T-cell (primary cell): Measurements from ENCODE around the gene MPL. TPM values are rescaled to one million over a fixed set of nuclear protein-coding genes. Genes with fewer than 3 reads are reported as not detected.
A peak's percentile ranks its signal among the peaks of the same experiment; 100 is the strongest.

ENCODE experiments used
- ATAC-seq, 4 experiments: fragments of 200-7000 bp in 3 of 4; fragments of 150-1000 bp in 1 of 4; cut with Tn5 transposase; replicated peaks in 1 of 4; 1 replicate in 3 of 4; 2 replicates in 1 of 4; pipeline ENCODE4 v1.10.0; 2021; ENCODE audit warnings: moderate library complexity in 3 of 4, mild to moderate bottlenecking in 2 of 4, moderate number of reproducible peaks in 1 of 4
- CTCF ChIA-PET, 2 donors: fragments of 300-600 bp; sonication (Branson Sonifier 250); formaldehyde crosslinking; loops; one replicate each; lab custom pipeline; 2022; ENCODE audit warnings: antibody characterized with exemption in 2 of 2; lab: Charles Lee
- POLR2A ChIA-PET, 2 donors: fragments of 300-600 bp; sonication (Branson Sonifier 250); formaldehyde crosslinking; loops; one replicate each; lab custom pipeline; 2022; ENCODE audit warnings: antibody characterized with exemption in 2 of 2; lab: Charles Lee
- DNase-seq, 35 experiments: peaks; one replicate each; pipeline versions ENCODE4 v3.0.0 to v3.0.0-alpha.2; 2013 to 2023
- H3K27ac ChIP-seq: one replicate; pipeline ENCODE4 v1.5.1; 2013; ENCODE audit warnings: low read length
- H3K27me3 ChIP-seq, 2 experiments: replicated peaks in 1 of 2; 1 replicate in 1 of 2; 2 replicates in 1 of 2; pipeline versions ENCODE4 v1.6.1 to v1.7.0; 2013; ENCODE audit warnings: low read length in 1 of 2, mixed read lengths in 1 of 2; ENCODE audit not compliant: control insufficient read depth in 2 of 2, insufficient read depth in 2 of 2; ENCODE audit errors: extremely low read depth in 1 of 2
- H3K36me3 ChIP-seq, 2 donors: 1 replicate in 1 of 2; 2 replicates in 1 of 2; pipeline versions ENCODE4 v1.6.1 to v1.7.0; 2013; ENCODE audit warnings: low read length in 1 of 2; ENCODE audit not compliant: control insufficient read depth in 2 of 2, insufficient read depth in 1 of 2; ENCODE audit errors: extremely low read depth in 1 of 2
- H3K4me1 ChIP-seq, 2 experiments: 1 replicate in 1 of 2; 2 replicates in 1 of 2; pipeline versions ENCODE4 v1.6.1 to v1.7.0; 2013; ENCODE audit warnings: low read length in 2 of 2, mixed read lengths in 1 of 2; ENCODE audit not compliant: insufficient read depth in 2 of 2, control insufficient read depth in 1 of 2; ENCODE audit errors: extremely low read depth in 1 of 2
- H3K4me3 ChIP-seq, 2 donors: 1 replicate in 1 of 2; 2 replicates in 1 of 2; pipeline versions ENCODE4 v1.5.1 to v1.7.0; 2013; ENCODE audit warnings: mild to moderate bottlenecking in 2 of 2, low read length in 1 of 2, moderate library complexity in 1 of 2; ENCODE audit not compliant: control insufficient read depth in 1 of 2; ENCODE audit errors: extremely low read depth in 1 of 2
- H3K9me3 ChIP-seq: 2 replicates; pipeline ENCODE4 v1.7.0; 2013
- H3K27ac Mint-ChIP-seq, 2 donors: one replicate each; pipeline ENCODE4 v1.8.0; 2020 to 2021; ENCODE audit warnings: mild to moderate bottlenecking in 2 of 2, mixed read lengths in 2 of 2
- H3K27me3 Mint-ChIP-seq, 2 donors: one replicate each; pipeline ENCODE4 v1.8.0; 2021 to 2022; ENCODE audit warnings: mixed read lengths in 2 of 2
- H3K36me3 Mint-ChIP-seq: one replicate; pipeline ENCODE4 v1.8.0; 2021; ENCODE audit warnings: mixed read lengths
- H3K4me1 Mint-ChIP-seq, 3 donors: one replicate each; pipeline ENCODE4 v1.8.0; 2020 to 2022; ENCODE audit warnings: mixed read lengths in 3 of 3, mild to moderate bottlenecking in 1 of 3
- H3K4me3 Mint-ChIP-seq, 3 donors: one replicate each; pipeline ENCODE4 v1.8.0; 2020 to 2022; ENCODE audit warnings: mild to moderate bottlenecking in 3 of 3, mixed read lengths in 3 of 3, moderate library complexity in 3 of 3
- H3K9me3 Mint-ChIP-seq, 3 donors: one replicate each; pipeline ENCODE4 v1.8.0; 2020 to 2022; ENCODE audit warnings: mixed read lengths in 3 of 3
- WGBS: methylation state at CpG from one replicate; pipeline ENCODE4 v1.1.5; 2013; ENCODE audit warnings: missing lambda C conversion rate; ENCODE audit not compliant: insufficient coverage; 5-methylcytosine and 5-hydroxymethylcytosine counted together
- total RNA-seq, 35 experiments: library from RNA in 6 of 35; stranded (reverse) in 6 of 35; fragments of 120-200 nt in 1 of 35; gene quantifications; one replicate each; pipeline versions ENCODE4 v1.2.1 to v1.2.4 and lab custom pipeline; 2013 to 2026

The MPL gene
- total RNA-seq, 5 donors from 2014 or later (not counting 1 experiment from before 2014, with no cell fraction given), result 0.26 to 0.63 (median 0.61) TPM; not detected in 2

- H3K27me3 ChIP-seq, result no peaks in the 10 kb centered on the region
- Mint-ChIP-seq H3K27me3 (no peaks in the 10 kb centered on the region), H3K4me1 (peaks cover 4 to 15% (median 6%) of the 10 kb centered on the region in 3 donors), H3K4me3 (no peak overlapping the region), H3K9me3 (no peaks in the 10 kb centered on the region), H3K36me3 (peaks cover 3% of the 10 kb centered on the region), H3K27ac (peak overlapping the region in 1 of 2 donors; percentile 13)
- ChIA-PET CTCF (no interaction called here), POLR2A (no interaction called here)
- H3K36me3 ChIP-seq, result no peaks in the 10 kb centered on the region
- DNase-seq (no peak), ATAC-seq (no peak)
- no peak overlapping the region for H3K27ac ChIP-seq
- 100% methylated on average over 3 of the region's 10 CpGs for WGBS
- H3K4me1 ChIP-seq, result peaks cover 0 to 5% of the 10 kb centered on the region in 2 experiments
- no peaks in the 10 kb centered on the region for H3K9me3 ChIP-seq
- no peak overlapping the region for H3K4me3 ChIP-seq
These were observed 14.1 kb downstream of the MPL start for GRCh38 chr1:43351421-43352350.

- H3K36me3 Mint-ChIP-seq, result peaks cover 3% of the 10 kb centered on the region
- ATAC-seq, result no peak
- ChIA-PET POLR2A (no interaction called here), CTCF (no interaction called here)
- no peak overlapping the region for H3K4me3 Mint-ChIP-seq
- no peak overlapping the region for H3K4me3 ChIP-seq
- H3K27me3 ChIP-seq, result no peaks in the 10 kb centered on the region
- no peaks in the 10 kb centered on the region for H3K9me3 Mint-ChIP-seq
- peaks cover 4 to 15% (median 6%) of the 10 kb centered on the region in 3 donors for H3K4me1 Mint-ChIP-seq
- DNase-seq, result no peak
- H3K4me1 ChIP-seq, result peaks cover 0 to 5% of the 10 kb centered on the region in 2 experiments
- no peak overlapping the region for H3K27ac Mint-ChIP-seq
- no peak overlapping the region for H3K27ac ChIP-seq
- WGBS, result 90% methylated on average over 2 of the region's 2 CpGs
- no peaks in the 10 kb centered on the region for H3K27me3 Mint-ChIP-seq
- no peaks in the 10 kb centered on the region for H3K9me3 ChIP-seq
- H3K36me3 ChIP-seq, result no peaks in the 10 kb centered on the region
These were observed 14.7 kb downstream of the MPL start for GRCh38 chr1:43352351-43352705.

- Mint-ChIP-seq H3K9me3 (no peaks in the 10 kb centered on the region), H3K27ac (no peak overlapping the region), H3K4me1 (peaks cover 7 to 17% (median 9%) of the 10 kb centered on the region in 3 donors), H3K36me3 (peaks cover 3% of the 10 kb centered on the region), H3K27me3 (no peaks in the 10 kb centered on the region), H3K4me3 (no peak overlapping the region)
- no peaks in the 10 kb centered on the region for H3K36me3 ChIP-seq
- no peak for ATAC-seq
- H3K4me1 ChIP-seq, result peaks cover under 1 to 7% of the 10 kb centered on the region in 2 experiments
- 18% methylated on average over 1 of the region's 3 CpGs for WGBS
- ChIA-PET POLR2A (no interaction called here), CTCF (no interaction called here)
- H3K9me3 ChIP-seq, result no peaks in the 10 kb centered on the region
- DNase-seq, result no peak
- H3K27me3 ChIP-seq, result no peaks in the 10 kb centered on the region
- H3K4me3 ChIP-seq, result no peak overlapping the region
- no peak overlapping the region for H3K27ac ChIP-seq
These were observed 15.3 kb downstream of the MPL start for GRCh38 chr1:43352881-43353280.

GRCh38 chr1:43354471-43354870 is 16.9 kb downstream of the MPL start:
- H3K36me3 Mint-ChIP-seq, result peaks cover 3% of the 10 kb centered on the region
- peaks cover 5 to 19% of the 10 kb centered on the region in 2 experiments for H3K4me1 ChIP-seq
- H3K36me3 ChIP-seq, result no peaks in the 10 kb centered on the region
- no peak overlapping the region for H3K4me3 Mint-ChIP-seq
- no peaks in the 10 kb centered on the region for H3K27me3 Mint-ChIP-seq
- CTCF ChIA-PET, result interaction anchor here in 1 of 2 donors (1.0 kb wide), 1 partner anchor 36 kb away, joined by 3 read pairs; no protein-coding TSS in a partner anchor
- ATAC-seq, result no peak
- no peak overlapping the region for H3K27ac Mint-ChIP-seq
- WGBS, result 100% methylated on average over 1 of the region's 2 CpGs
- H3K9me3 Mint-ChIP-seq, result no peaks in the 10 kb centered on the region
- no peak overlapping the region for H3K4me3 ChIP-seq
- no peaks in the 10 kb centered on the region for H3K27me3 ChIP-seq
- H3K4me1 Mint-ChIP-seq, result peaks cover 15 to 28% (median 16%) of the 10 kb centered on the region in 3 donors
- DNase-seq, result no peak
- no peaks in the 10 kb centered on the region for H3K9me3 ChIP-seq
- no peak overlapping the region for H3K27ac ChIP-seq
- POLR2A ChIA-PET, result no interaction called here

GRCh38 chr1:43354936-43355335 is 17.3 kb downstream of the MPL start:
- Mint-ChIP-seq H3K36me3 (peaks cover 3% of the 10 kb centered on the region), H3K9me3 (no peaks in the 10 kb centered on the region), H3K4me3 (no peak overlapping the region), H3K27ac (no peak overlapping the region), H3K27me3 (no peaks in the 10 kb centered on the region), H3K4me1 (peaks cover 17 to 28% (median 17%) of the 10 kb centered on the region in 3 donors)
- POLR2A ChIA-PET, result interaction anchor here in 1 of 2 donors (0.7 kb wide), 1 partner anchor 9 kb away, joined by 6 read pairs; no protein-coding TSS in a partner anchor
- WGBS, result no CpG with 5 or more reads among the region's 2 CpGs
- DNase-seq (no peak), ATAC-seq (no peak)
- H3K9me3 ChIP-seq, result no peaks in the 10 kb centered on the region
- no peak overlapping the region for H3K27ac ChIP-seq
- H3K36me3 ChIP-seq, result no peaks in the 10 kb centered on the region
- H3K4me3 ChIP-seq, result no peak overlapping the region
- CTCF ChIA-PET, result interaction anchor here in 1 of 2 donors (0.6 to 1.0 kb wide), 2 partner anchors 8 to 36 kb away, joined by 3 read pairs; no protein-coding TSS in a partner anchor
- H3K27me3 ChIP-seq, result no peaks in the 10 kb centered on the region
- peaks cover 5 to 15% of the 10 kb centered on the region in 2 experiments for H3K4me1 ChIP-seq

GRCh38 chr1:43357251-43357650 is 19.6 kb downstream of the MPL start:
- DNase-seq (no peak), ATAC-seq (no peak)
- Histone ChIP-seq H3K4me1 (peaks cover 5 to 15% of the 10 kb centered on the region in 2 experiments), H3K27me3 (no peaks in the 10 kb centered on the region), H3K9me3 (no peaks in the 10 kb centered on the region), H3K27ac (no peak overlapping the region), H3K4me3 (no peak overlapping the region), H3K36me3 (peaks cover 2 to 6% of the 10 kb centered on the region in 2 donors)
- Mint-ChIP-seq H3K4me1 (peaks cover 17 to 29% (median 19%) of the 10 kb centered on the region in 3 donors), H3K9me3 (no peaks in the 10 kb centered on the region), H3K4me3 (peak overlapping the region in 1 of 3 donors; percentile 85), H3K27me3 (no peaks in the 10 kb centered on the region), H3K27ac (no peak overlapping the region), H3K36me3 (peaks cover 10% of the 10 kb centered on the region)
- no CpG with 5 or more reads among the region's 4 CpGs for WGBS
- CTCF ChIA-PET, result interaction anchor here in 1 of 2 donors (0.6 kb wide), 2 partner anchors 11 to 432 kb away, joined by 3 to 4 read pairs; partner anchors contain the start of gene ELOVL1
- POLR2A ChIA-PET, result interaction anchor here (0.6 to 0.9 kb wide), 2 partner anchors 606 to 636 kb away, joined by 3 to 6 read pairs; no protein-coding TSS in a partner anchor
